ENCODE results near the gene GOLM1.

GRCh38 chr9:86079865-86080469 lies 19.4 kb downstream of the GOLM1 start:
- TF ChIP-seq FOXM1 (IDR thresholded peaks at IDR 0.05; ENCODE audit: borderline replicate concordance, low read depth) (no peak), YY1 (IDR thresholded peaks at IDR 0.05; ENCODE audit: low read depth) (no peak), MAX (IDR thresholded peaks at IDR 0.05) (no peak), EP300 (IDR thresholded peaks at IDR 0.05; ENCODE audit: borderline replicate concordance) (no peak)

All from Ishikawa (cell line).